ENCODE results near the gene CLEC11A. TPM values are rescaled to one million over a fixed set of nuclear protein-coding genes. Genes with fewer than 3 reads are reported as not detected.

The CLEC11A gene, protein sequence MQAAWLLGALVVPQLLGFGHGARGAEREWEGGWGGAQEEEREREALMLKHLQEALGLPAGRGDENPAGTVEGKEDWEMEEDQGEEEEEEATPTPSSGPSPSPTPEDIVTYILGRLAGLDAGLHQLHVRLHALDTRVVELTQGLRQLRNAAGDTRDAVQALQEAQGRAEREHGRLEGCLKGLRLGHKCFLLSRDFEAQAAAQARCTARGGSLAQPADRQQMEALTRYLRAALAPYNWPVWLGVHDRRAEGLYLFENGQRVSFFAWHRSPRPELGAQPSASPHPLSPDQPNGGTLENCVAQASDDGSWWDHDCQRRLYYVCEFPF
- 0.38 TPM in 1 of 2 replicates, not detected in the other for total RNA-seq (2013; cell fraction: nucleolus; rRNA removed)
- total RNA-seq (2014; rRNA removed) = not detected in 2 replicates
- total RNA-seq (2014; rRNA removed; fragmentation: Illumina TruSeq; extraction: Trizol) = not detected in 2 replicates
- not detected in 2 replicates for total RNA-seq (2021)
- polyA plus RNA-seq (2011; ENCODE audit: low read depth) = not detected
- not detected in 2 replicates for polyA plus RNA-seq (2011; rRNA removed)
- not detected in 2 replicates for polyA plus RNA-seq (2011; cell fraction: cytosol; rRNA removed)
- polyA plus RNA-seq (2011; cell fraction: nucleus; rRNA removed) = not detected in 2 replicates
- polyA plus RNA-seq (2012) = not detected in 2 replicates
- not detected in 2 replicates for polyA plus RNA-seq (2014; fragmentation: Illumina TruSeq; extraction: Trizol)
- not detected for polyA plus RNA-seq (2014; fragmentation: Nextera tagmentation; extraction: Ambion mirVana)
- polyA plus RNA-seq (2014; rRNA removed) = 0.09 TPM in 1 of 2 replicates, not detected in the other
- polyA plus RNA-seq (2016; fragmentation: Nextera tagmentation; extraction: Ambion mirVana) = not detected
- not detected in 2 replicates for polyA minus RNA-seq (2011; rRNA and poly(A)+ RNA removed)
- not detected in 2 replicates for polyA minus RNA-seq (2011; cell fraction: cytosol; rRNA and poly(A)+ RNA removed)
- polyA minus RNA-seq (2011; cell fraction: nucleus; rRNA and poly(A)+ RNA removed) = not detected in 2 replicates
- Bru-seq, nascent RNA = percentile 32 among the genes with signal in this experiment
- BruChase-seq, experiment 1, labeled RNA remaining after a 6-hour chase = percentile 25 among the genes with signal in this experiment
- not detected for BruChase-seq, experiment 2, labeled RNA remaining after a 2-hour chase
- long read RNA-seq, experiment 1 = 0 reads
- long read RNA-seq, experiment 2 = 0 reads

DNA sequence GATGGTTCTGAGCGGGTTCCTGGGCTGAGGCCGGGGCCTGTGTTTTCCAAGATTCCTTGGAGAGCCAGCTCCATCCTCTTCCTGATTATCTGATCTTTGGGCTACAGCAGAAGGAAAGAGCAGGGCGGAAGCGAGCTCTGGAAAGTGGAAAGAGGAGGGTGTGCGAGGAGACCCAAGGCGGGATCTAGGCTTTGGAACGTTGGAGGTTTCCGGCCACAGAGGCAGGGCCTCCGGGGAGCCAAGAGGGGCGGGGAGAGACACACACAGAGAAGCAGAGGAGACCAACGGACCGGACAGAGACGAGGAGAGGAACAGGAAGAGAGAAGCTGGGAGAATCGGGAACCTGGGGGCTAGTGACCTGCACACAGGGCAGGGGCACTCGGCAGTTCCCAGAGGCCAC, at the start of gene CLEC11A:
TSS of gene CLEC11A (plus strand) at position 296 of the 400 bp plus-strand sequence. CDS start 162 bp downstream, outside the sequence.
- POLR2A ChIA-PET = no interaction called here
- no peaks in the 10 kb centered on the region for H3K79me2 ChIP-seq (ENCODE audit: control insufficient read depth, insufficient read depth, low read length)
- H3K27ac ChIP-seq (ENCODE audit: control insufficient read depth, insufficient read depth) = no peak within 1 kb of the TSS
- 34% methylated on average over 15 of the region's 15 CpGs for WGBS (ENCODE audit: insufficient coverage, insufficient replicate concordance, low lambda C conversion rate, missing lambda C conversion rate)
- DNase-seq (ENCODE audit: low read depth, low spot score) (no peak), FAIRE-seq (no peak), ATAC-seq (no peak)
- no peaks in the 10 kb centered on the region for H4K20me1 ChIP-seq (ENCODE audit: control insufficient read depth, insufficient read depth)
- H3K4me2 ChIP-seq (ENCODE audit: control insufficient read depth, insufficient read depth) = no peak within 1 kb of the TSS
- peaks cover 5% of the 10 kb centered on the region in 2 experiments; a peak in 3 of 4 replicates for H3K27me3 ChIP-seq (replicated peaks in 1 of 2; ENCODE audit: control insufficient read depth in 2 of 2, insufficient read depth in 2 of 2, low read length in 1 of 2)
- no TSS peak for BruUV-seq (replicated peaks)
- H3K9me3 ChIP-seq (replicated peaks; ENCODE audit: control insufficient read depth, insufficient read depth, low read length) = peaks cover 1% of the 10 kb centered on the region; the same call in 2 of the 3 replicates
- H3K36me3 ChIP-seq (ENCODE audit: control insufficient read depth in 2 of 2, insufficient read depth in 2 of 2, low read length in 1 of 2) = no peaks in the 10 kb centered on the region
- RAD21 ChIA-PET (ENCODE audit: unreplicated experiment) = no interaction called here
- intact Hi-C loops (cut with micrococcal nuclease; ENCODE audit: unreplicated experiment) (no loop called here), in situ Hi-C loops (cut with MboI) (no loop called here)
- SMC1A ChIA-PET (ENCODE audit: uncharacterized antibody, unreplicated experiment) = no interaction called here
- H3K4me3 ChIP-seq = no peak within 1 kb of the TSS
- H2AFZ ChIP-seq (ENCODE audit: control insufficient read depth, low read depth, low read length) = no peak within 1 kb of the TSS
- no peaks in the 10 kb centered on the region for H3K4me1 ChIP-seq (ENCODE audit: control insufficient read depth, insufficient read depth, low read length)
- no peak within 1 kb of the TSS for H3K9ac ChIP-seq (ENCODE audit: control insufficient read depth, insufficient read depth, low read length)
- no peak for TF ChIP-seq EZH2 (IDR thresholded peaks at IDR 0.05; ENCODE audit: borderline replicate concordance, control insufficient read depth, low read depth, low read length)
- no peak for TF ChIP-seq IRF4 (IDR thresholded peaks at IDR 0.05; ENCODE audit: low read depth, low read length)
- TF ChIP-seq, protein P1, sequence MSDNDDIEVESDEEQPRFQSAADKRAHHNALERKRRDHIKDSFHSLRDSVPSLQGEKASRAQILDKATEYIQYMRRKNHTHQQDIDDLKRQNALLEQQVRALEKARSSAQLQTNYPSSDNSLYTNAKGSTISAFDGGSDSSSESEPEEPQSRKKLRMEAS (IDR thresholded peaks at IDR 0.05; ENCODE audit: low read depth, low read length) = no peak
- TF ChIP-seq TCF12 (IDR thresholded peaks at IDR 0.05; ENCODE audit: low read depth, low read length) = no peak
- no peak for TF ChIP-seq YY1 (IDR thresholded peaks at IDR 0.05; ENCODE audit: low read depth, low read length)
- CTCF ChIA-PET = no interaction called here
